Omental fat pad (tissue), 4 donors: ENCODE results near the gene S100A1. TPM values are rescaled to one million over a fixed set of nuclear protein-coding genes. Genes with fewer than 3 reads are reported as not detected.

Experiments used
- ATAC-seq: fragments of 150-250 bp; one replicate; pipeline ENCODE4 v1.9.1; 2016; ENCODE audit warnings: mild to moderate bottlenecking, moderate library complexity; ENCODE audit not compliant: low FRiP score
- DNase-seq: peaks from one replicate; pipeline ENCODE4 v3.0.0-alpha.2; 2019; ENCODE audit warnings: low spot score
- CTCF ChIP-seq, 3 donors: fragments of 450-650 bp; IDR thresholded peaks; one replicate each; pipeline ENCODE4 v1.5.1; 2016 to 2017; ENCODE audit warnings: antibody characterized with exemption in 3 of 3, mild to moderate bottlenecking in 3 of 3, moderate library complexity in 2 of 3
- total RNA-seq, 4 donors: library from RNA; depleted of rRNA; stranded (reverse); fragments of >200 nt; gene quantifications; one replicate each; pipeline ENCODE4 v1.1.0, GENCODE V29; 2016

S100A1 gene
- total RNA-seq, 4 donors from 2014 or later = 6.0 to 36.5 (median 23.7) TPM

DNA sequence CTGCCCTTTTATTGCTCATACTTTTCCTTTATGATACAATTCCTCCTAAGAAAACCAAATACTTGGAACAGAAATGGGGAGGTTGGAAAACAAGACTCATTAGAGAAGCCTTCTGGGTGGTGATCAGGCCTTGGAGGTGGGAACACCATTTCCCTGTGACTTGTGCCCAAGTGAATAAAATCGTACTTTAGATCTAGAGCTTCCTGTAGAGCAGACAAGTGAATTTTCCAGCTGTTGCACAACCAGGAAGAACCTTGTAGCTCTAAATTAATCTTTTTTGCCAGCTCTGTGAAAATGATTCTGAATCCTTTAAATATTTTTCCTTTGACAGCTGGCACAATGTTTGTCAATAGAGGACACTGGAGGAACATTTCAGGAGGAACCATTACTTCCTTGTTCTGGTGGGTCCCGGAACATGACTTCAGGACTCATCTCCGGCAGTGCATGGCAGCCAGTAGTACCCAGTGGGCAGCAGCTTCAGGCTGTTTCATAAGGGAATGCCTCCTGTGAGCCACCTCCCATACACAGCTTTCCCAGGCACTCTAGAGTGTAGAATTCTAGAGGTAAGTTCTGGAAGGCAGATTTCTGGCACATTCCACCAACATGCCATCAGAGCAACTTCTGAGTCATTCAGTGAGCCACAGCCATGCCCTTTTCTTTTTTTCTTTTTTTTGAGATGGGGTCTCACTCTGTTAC lies 24.7 kb downstream of the S100A1 start:
- DNase-seq (no peak), ATAC-seq (peak; percentile 85)
- no peak for TF ChIP-seq CTCF (IDR thresholded peaks at IDR 0.05)

- TF ChIP-seq CTCF (IDR thresholded peaks at IDR 0.05) = no peak
- DNase-seq (no peak), ATAC-seq (no peak)
Observed at GRCh38 chr1:153655333-153655732, 27.1 kb downstream of the S100A1 start.

DNA sequence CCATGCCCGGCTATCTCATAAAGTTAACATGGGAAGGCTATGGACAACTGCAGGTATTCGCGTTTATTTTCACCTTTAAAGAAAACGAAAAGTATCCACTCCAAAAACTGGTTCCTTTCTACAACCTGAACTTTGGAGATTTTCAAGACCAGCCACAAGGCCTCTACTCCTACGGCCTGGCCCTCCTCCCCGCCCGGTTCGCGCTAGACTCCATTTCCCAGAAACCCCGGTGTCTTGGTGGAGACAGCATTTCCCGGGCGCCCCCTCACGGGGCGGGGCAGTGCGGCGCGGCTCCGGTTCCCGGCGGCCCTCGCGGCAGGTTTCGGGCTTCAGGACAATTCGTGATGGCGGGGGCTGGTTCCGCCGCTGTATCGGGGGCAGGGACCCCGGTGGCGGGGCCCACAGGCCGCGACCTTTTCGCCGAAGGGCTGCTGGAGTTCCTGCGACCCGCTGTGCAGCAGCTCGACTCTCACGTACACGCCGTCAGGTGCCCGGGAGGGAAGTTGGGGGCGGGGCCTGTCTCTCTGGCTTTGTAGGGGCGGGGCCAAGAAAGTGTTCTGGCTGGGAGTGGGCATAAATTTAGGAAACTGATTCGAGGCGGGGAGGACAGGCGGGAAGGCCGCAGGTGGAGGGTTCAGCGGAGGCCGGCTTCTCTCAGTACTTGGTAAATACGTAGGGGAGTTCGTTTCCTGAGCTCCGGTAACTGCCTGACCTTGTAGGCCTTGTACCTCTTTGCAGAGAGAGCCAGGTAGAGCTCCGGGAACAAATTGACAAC lies 30.4 kb downstream of the S100A1 start, which contains the start of gene SNAPIN:
Gene SNAPIN (plus strand): TSS at position 304 of the 775 bp plus-strand sequence. CDS start 41 bp downstream, at position 345.
- ATAC-seq = peak; percentile 95

GRCh38 chr1:153659175-153659534 lies 30.9 kb downstream of the S100A1 start:
- DNase-seq = no peak
- ATAC-seq = no peak
- no peak for TF ChIP-seq CTCF (IDR thresholded peaks at IDR 0.05)

More for the DNA sequence above, 30.4 kb downstream of the S100A1 start, which contains the start of gene SNAPIN:
- TF ChIP-seq CTCF (IDR thresholded peaks at IDR 0.05) = no peak
- DNase-seq = peak; percentile 83

- no peak for TF ChIP-seq CTCF (IDR thresholded peaks at IDR 0.05)
- DNase-seq (no peak), ATAC-seq (no peak)
Observed at GRCh38 chr1:153659656-153660055, 31.4 kb downstream of the S100A1 start.

GRCh38 chr1:153661111-153661708 lies 33.0 kb downstream of the S100A1 start:
- no peak for TF ChIP-seq CTCF (IDR thresholded peaks at IDR 0.05)
- no peak for ATAC-seq
- no peak for DNase-seq
